Measurements from ENCODE around the gene CPM. TPM values are rescaled to one million over a fixed set of nuclear protein-coding genes. Genes with fewer than 3 reads are reported as not detected.
"Not testable (repeated sequence)": the region's sequence is repeated elsewhere in the genome, so short reads cannot be mapped to it uniquely, and the experiment has no call there.

Gene CPM
- total and polyA plus RNA-seq, 9 donors: 21.3 to 64.6 (median 37.9) TPM

GRCh38 chr12:68803948-68804656 lies 128.9 kb downstream of the CPM start:
- Histone ChIP-seq H3K36me3 (no peaks in the 10 kb centered on the region), H3K27me3 (no peaks in the 10 kb centered on the region), H3K9me3 (no peaks in the 10 kb centered on the region), H3K4me3 (no peak overlapping the region), H3K27ac (no peak overlapping the region), H3K4me1 (ENCODE audit: insufficient read depth) (no peaks in the 10 kb centered on the region)
- intact Hi-C loops (cut with DNase I): loop anchor here in 1 of 4 donors (10.0 kb wide), 1 partner anchor 59 kb away; the partner anchor contains the start of gene SLC35E3
- WGBS, 3 donors: 77 to 83% (median 81%) methylated on average over 5 of the region's 5 CpGs
- no peak for DNase-seq
- TF ChIP-seq POLR2A (IDR thresholded peaks at IDR 0.05): no peak
- TF ChIP-seq CTCF (IDR thresholded peaks at IDR 0.05): no peak
- TF ChIP-seq EP300 (IDR thresholded peaks at IDR 0.05): no peak

- not testable (repeated sequence) for H3K4me3 ChIP-seq; H3K4me1 ChIP-seq (ENCODE audit: insufficient read depth); H3K27ac ChIP-seq; H3K27me3 ChIP-seq; DNase-seq; H3K9me3 ChIP-seq; H3K36me3 ChIP-seq
- 79 to 88% (median 82%) methylated on average over 19 of the region's 19 CpGs for WGBS, 3 donors
- intact Hi-C loops (cut with DNase I): loop anchor here in 1 of 4 donors (10.0 kb wide), 1 partner anchor 58 kb away; the partner anchor contains the start of gene SLC35E3
Observed at GRCh38 chr12:68802911-68803651, 129.9 kb downstream of the CPM start.

- H3K4me3 ChIP-seq; H3K9me3 ChIP-seq; DNase-seq; H3K27ac ChIP-seq; H3K36me3 ChIP-seq; H3K27me3 ChIP-seq; H3K4me1 ChIP-seq (ENCODE audit: insufficient read depth): not testable (repeated sequence)
- 79 to 88% (median 82%) methylated on average over 2 of the region's 2 CpGs for WGBS, 3 donors
- intact Hi-C loops (cut with DNase I): loop anchor here in 1 of 4 donors (10.0 kb wide), 1 partner anchor 58 kb away; the partner anchor contains the start of gene SLC35E3
Observed at GRCh38 chr12:68802372-68802745, 130.6 kb downstream of the CPM start.

Small RNA genes lying within 50 kb of the gene (small RNA-seq; reads per million reads assigned to genes)
- gene AC025423.5 (not detected), gene RNU7-4P (not detected)

Other genes with a start within 250 kb of the CPM start
- gene NUP107, start 246.2 kb downstream of the CPM start, total RNA-seq: 10 to 100 TPM; 24.8 to 56.6 (median 46.9) TPM
- 10 to 100 TPM; 18.4 to 27.3 TPM for gene NUP107, start 246.2 kb downstream of the CPM start, polyA plus RNA-seq
- gene SLC35E3, start 187.0 kb downstream of the CPM start, total RNA-seq: 10 to 100 TPM in 1 of 7 donors, 1 to 10 TPM in 6; 1.1 to 12.3 (median 8.1) TPM
- gene SLC35E3, start 187.0 kb downstream of the CPM start, polyA plus RNA-seq: 10 to 100 TPM in 1 of 2 donors, 1 to 10 TPM in 1; 5.5 to 10.2 TPM
- 100 to 1,000 TPM in 1 of 7 donors, 10 to 100 TPM in 6; 56.3 to 101 (median 83.8) TPM for gene MDM2, start 125.0 kb downstream of the CPM start, total RNA-seq
- gene MDM2, start 125.0 kb downstream of the CPM start, polyA plus RNA-seq: 10 to 100 TPM; 14.1 to 50.4 TPM